Measurements from ENCODE around the gene FAM117A. TPM values are rescaled to one million over a fixed set of nuclear protein-coding genes. Genes with fewer than 3 reads are reported as not detected.

Gene FAM117A
- total and polyA plus RNA-seq, 10 of the 15 experiments (the other 5 are each of a cell fraction or from before 2014, with no cell fraction given) = 2.1 to 29.6 (median 20.0) TPM

- no TSS peak for BruUV-seq (replicated peaks)
- no peak overlapping the region for H3K4me3 ChIP-seq
- TF ChIP-seq IKZF1 (conservative IDR thresholded peaks at IDR 0.05) (no peak), NFYA (IDR thresholded peaks at IDR 0.05; ENCODE audit: borderline replicate concordance, low read depth, low read length) (no peak)
- FAIRE-seq (no peak), DNase-seq (ENCODE audit: low read depth, low spot score) (no peak), ATAC-seq (no peak)
- intact Hi-C loops (cut with micrococcal nuclease; ENCODE audit: unreplicated experiment) = no loop called here
- no peak overlapping the region for H2AFZ ChIP-seq (ENCODE audit: control insufficient read depth, low read depth, low read length)
- ChIA-PET RAD21 (ENCODE audit: unreplicated experiment) (interaction anchor here (1.0 to 1.5 kb wide), 2 partner anchors 8 to 9 kb away, joined by 3 to 6 read pairs; partner anchors contain the start of gene FAM117A), POLR2A (interaction anchor here (0.7 to 1.6 kb wide), 2 partner anchors 8 kb away, joined by 3 to 5 read pairs; no protein-coding TSS in a partner anchor), CTCF (interaction anchor here (0.6 to 1.5 kb wide), 6 partner anchors 9 to 932 kb away, joined by 3 to 5 read pairs (median 3); no protein-coding TSS in a partner anchor), SMC1A (ENCODE audit: uncharacterized antibody, unreplicated experiment) (interaction anchor here (0.9 to 12.5 kb wide), 3 partner anchors 8 to 13 kb away, joined by 4 to 86 read pairs (median 7); partner anchors contain the start of gene FAM117A)
- in situ Hi-C loops (cut with MboI) = no loop called here
- H3K27ac ChIP-seq (ENCODE audit: control insufficient read depth, insufficient read depth) = no peak overlapping the region
- no peaks in the 10 kb centered on the region for H3K27me3 ChIP-seq (replicated peaks in 1 of 2; ENCODE audit: control insufficient read depth in 2 of 2, insufficient read depth in 2 of 2, low read length in 1 of 2)
- peaks cover 10% of the 10 kb centered on the region for H3K4me1 ChIP-seq (ENCODE audit: control insufficient read depth, insufficient read depth, low read length)
- peaks cover 0 to 6% of the 10 kb centered on the region in 2 experiments; a peak in 1 of 4 replicates for H3K36me3 ChIP-seq (ENCODE audit: control insufficient read depth in 2 of 2, insufficient read depth in 2 of 2, low read length in 1 of 2)
- H3K4me2 ChIP-seq (ENCODE audit: control insufficient read depth, insufficient read depth) = no peak overlapping the region
- H3K79me2 ChIP-seq (ENCODE audit: control insufficient read depth, insufficient read depth, low read length) = peaks cover 9% of the 10 kb centered on the region
- H4K20me1 ChIP-seq (ENCODE audit: control insufficient read depth, insufficient read depth) = no peaks in the 10 kb centered on the region
- no peak overlapping the region for H3K9ac ChIP-seq (ENCODE audit: control insufficient read depth, insufficient read depth, low read length)
- no peaks in the 10 kb centered on the region for H3K9me3 ChIP-seq (replicated peaks; ENCODE audit: control insufficient read depth, insufficient read depth, low read length)
- 81% methylated on average over 4 of the region's 4 CpGs for WGBS (ENCODE audit: insufficient coverage, insufficient replicate concordance, low lambda C conversion rate, missing lambda C conversion rate)
These were observed 8.2 kb downstream of the FAM117A start for GRCh38 chr17:49755663-49756283.

GRCh38 chr17:49753959-49754391 is 10.0 kb downstream of the FAM117A start:
- Histone ChIP-seq H3K9me3 (replicated peaks; ENCODE audit: control insufficient read depth, insufficient read depth, low read length) (no peaks in the 10 kb centered on the region), H3K9ac (ENCODE audit: control insufficient read depth, insufficient read depth, low read length) (no peak overlapping the region), H3K79me2 (ENCODE audit: control insufficient read depth, insufficient read depth, low read length) (peaks cover 9% of the 10 kb centered on the region), H3K27ac (ENCODE audit: control insufficient read depth, insufficient read depth) (no peak overlapping the region), H3K36me3 (ENCODE audit: control insufficient read depth in 2 of 2, insufficient read depth in 2 of 2, low read length in 1 of 2) (peaks cover 0 to 9% of the 10 kb centered on the region in 2 experiments; a peak in 1 of 4 replicates), H3K4me2 (ENCODE audit: control insufficient read depth, insufficient read depth) (no peak overlapping the region), H3K4me1 (ENCODE audit: control insufficient read depth, insufficient read depth, low read length) (peaks cover 21% of the 10 kb centered on the region), H3K4me3 (no peak overlapping the region), H3K27me3 (replicated peaks in 1 of 2; ENCODE audit: control insufficient read depth in 2 of 2, insufficient read depth in 2 of 2, low read length in 1 of 2) (no peaks in the 10 kb centered on the region), H2AFZ (ENCODE audit: control insufficient read depth, low read depth, low read length) (no peak overlapping the region), H4K20me1 (ENCODE audit: control insufficient read depth, insufficient read depth) (no peaks in the 10 kb centered on the region)
- no peak for ATAC-seq
- no TSS peak for BruUV-seq (replicated peaks)
- ChIA-PET RAD21 (ENCODE audit: unreplicated experiment) (interaction anchor here (1.0 kb wide), 1 partner anchor 17 kb away, joined by 3 read pairs; no protein-coding TSS in a partner anchor), POLR2A (no interaction called here), SMC1A (ENCODE audit: uncharacterized antibody, unreplicated experiment) (no interaction called here), CTCF (interaction anchor here (1.2 kb wide), 1 partner anchor 340 kb away, joined by 4 read pairs; no protein-coding TSS in a partner anchor)
- FAIRE-seq = no peak
- DNase-seq (ENCODE audit: low read depth, low spot score) = no peak
- intact Hi-C loops (cut with micrococcal nuclease; ENCODE audit: unreplicated experiment) = no loop called here
- in situ Hi-C loops (cut with MboI) = no loop called here
- WGBS (ENCODE audit: insufficient coverage, insufficient replicate concordance, low lambda C conversion rate, missing lambda C conversion rate) = 96% methylated on average over 8 of the region's 8 CpGs
- TF ChIP-seq IRF5 (IDR thresholded peaks at IDR 0.05; ENCODE audit: borderline replicate concordance) (no peak), MXI1 (IDR thresholded peaks at IDR 0.05; ENCODE audit: low read depth, low read length) (no peak), CREB1 (IDR thresholded peaks at IDR 0.05; ENCODE audit: low read depth) (no peak), CBX5 (IDR thresholded peaks at IDR 0.05; ENCODE audit: low read depth) (no peak), KAT2A (conservative IDR thresholded peaks at IDR 0.05; ENCODE audit: control insufficient read depth, low read depth, low read length) (no peak), CEBPB (IDR thresholded peaks at IDR 0.05; ENCODE audit: borderline replicate concordance in 1 of 2, low read depth in 2 of 2, low read length in 2 of 2) (no peak), YY1 (IDR thresholded peaks at IDR 0.05; ENCODE audit: low read depth, low read length) (no peak), BCLAF1 (IDR thresholded peaks at IDR 0.05) (no peak)
- TF ChIP-seq, protein P1, sequence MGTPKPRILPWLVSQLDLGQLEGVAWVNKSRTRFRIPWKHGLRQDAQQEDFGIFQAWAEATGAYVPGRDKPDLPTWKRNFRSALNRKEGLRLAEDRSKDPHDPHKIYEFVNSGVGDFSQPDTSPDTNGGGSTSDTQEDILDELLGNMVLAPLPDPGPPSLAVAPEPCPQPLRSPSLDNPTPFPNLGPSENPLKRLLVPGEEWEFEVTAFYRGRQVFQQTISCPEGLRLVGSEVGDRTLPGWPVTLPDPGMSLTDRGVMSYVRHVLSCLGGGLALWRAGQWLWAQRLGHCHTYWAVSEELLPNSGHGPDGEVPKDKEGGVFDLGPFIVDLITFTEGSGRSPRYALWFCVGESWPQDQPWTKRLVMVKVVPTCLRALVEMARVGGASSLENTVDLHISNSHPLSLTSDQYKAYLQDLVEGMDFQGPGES (IDR thresholded peaks at IDR 0.05) = no peak

All from GM12878 (cell line).